DOHH2 (cell line): ENCODE measurements around the gene PDE11A.
A peak's percentile ranks its signal among the peaks of the same experiment; 100 is the strongest.

ENCODE experiments used
- H3F3A ChIP-seq: fragments of 200-600 bp; sonication (generic), shearing (Covaris generic); 2 replicates; pipeline ENCODE4 v1.6.0; 2016; ENCODE audit warnings: antibody characterized with exemption, mild to moderate bottlenecking; ENCODE audit not compliant: control insufficient read depth, insufficient read depth
- H3K27ac ChIP-seq: fragments of 200-600 bp; sonication (generic); 2 replicates; pipeline ENCODE4 v1.5.1; 2014; ENCODE audit warnings: low read depth, mild to moderate bottlenecking, low read length, moderate library complexity
- H3K27me3 ChIP-seq: fragments of 200-600 bp; sonication (generic); 2 replicates; pipeline ENCODE4 v1.6.1; 2014; ENCODE audit warnings: mild to moderate bottlenecking, low read length, mixed read lengths; ENCODE audit not compliant: control insufficient read depth
- H3K36me3 ChIP-seq: fragments of 200-600 bp; sonication (generic); 2 replicates; pipeline ENCODE4 v1.6.1; 2014; ENCODE audit warnings: mild to moderate bottlenecking, low read length, moderate library complexity, mixed read lengths; ENCODE audit not compliant: control insufficient read depth
- H3K4me1 ChIP-seq: fragments of 200-600 bp; sonication (generic); 2 replicates; pipeline ENCODE4 v1.6.1; 2014; ENCODE audit warnings: mild to moderate bottlenecking, low read length, mixed read lengths; ENCODE audit not compliant: control insufficient read depth
- H3K4me2 ChIP-seq: fragments of 200-600 bp; sonication (generic); 2 replicates; pipeline ENCODE4 v1.6.0; 2014; ENCODE audit warnings: mild to moderate bottlenecking, low read length, moderate library complexity
- H3K4me3 ChIP-seq: fragments of 200-600 bp; sonication (generic); 2 replicates; pipeline ENCODE4 v1.5.1; 2014; ENCODE audit warnings: mild to moderate bottlenecking, low read length, mixed read lengths
- H3K79me2 ChIP-seq: fragments of 200-600 bp; sonication (generic); 2 replicates; pipeline ENCODE4 v1.6.1; 2014; ENCODE audit warnings: mild to moderate bottlenecking, low read length, mixed read lengths; ENCODE audit not compliant: control insufficient read depth
- H3K9me2 ChIP-seq: fragments of 200-600 bp; sonication (generic); replicated peaks from 2 replicates; pipeline ENCODE4 v1.6.1; 2014; ENCODE audit warnings: mild to moderate bottlenecking, low read length, mixed read lengths; ENCODE audit not compliant: control insufficient read depth
- H3K9me3 ChIP-seq: fragments of 200-600 bp; sonication (generic); 2 replicates; pipeline ENCODE4 v1.6.1; 2014; ENCODE audit warnings: antibody characterized with exemption, low read length, mixed read lengths; ENCODE audit not compliant: control insufficient read depth, insufficient read depth
- H4K20me1 ChIP-seq: fragments of 200-600 bp; sonication (generic); 2 replicates; pipeline ENCODE4 v1.6.0; 2014; ENCODE audit warnings: low read depth, mild to moderate bottlenecking, antibody characterized with exemption, low read length, moderate library complexity; ENCODE audit not compliant: control insufficient read depth, insufficient read depth
- CTCF ChIP-seq: fragments of 200-600 bp; sonication (generic); IDR thresholded peaks from one replicate; pipeline ENCODE4 v1.5.1; 2014; ENCODE audit warnings: antibody characterized with exemption, mild to moderate bottlenecking, low read depth, low read length; ENCODE audit not compliant: poor library complexity, severe bottlenecking
- EZH2phosphoT487 ChIP-seq: fragments of 200-600 bp; sonication (generic); IDR thresholded peaks from 2 replicates; pipeline ENCODE4 v1.6.1; 2017; ENCODE audit warnings: borderline replicate concordance, mild to moderate bottlenecking, antibody characterized with exemption, low read length, moderate library complexity, mixed read lengths

Gene PDE11A

GRCh38 chr2:177606636-177607035 lies 465.9 kb downstream of the PDE11A start:
- no peak overlapping the region for H3K27ac ChIP-seq

GRCh38 chr2:177604271-177605065 lies 468.1 kb downstream of the PDE11A start:
- H3K9me3 ChIP-seq, result no peaks in the 10 kb centered on the region
- H4K20me1 ChIP-seq, result no peaks in the 10 kb centered on the region
- H3K79me2 ChIP-seq, result no peaks in the 10 kb centered on the region
- no peaks in the 10 kb centered on the region for H3K4me1 ChIP-seq
- H3K9me2 ChIP-seq, result no peaks in the 10 kb centered on the region
- TF ChIP-seq CTCF (peak; percentile 77), EZH2phosphoT487 (no peak)
- no peak overlapping the region for H3K4me2 ChIP-seq
- H3K27ac ChIP-seq, result no peak overlapping the region
- H3F3A ChIP-seq, result no peaks in the 10 kb centered on the region
- 0 out of 2 replicates have a peak, but pooled peaks cover 2% of the 10 kb centered on the region for H3K27me3 ChIP-seq
- H3K36me3 ChIP-seq, result no peaks in the 10 kb centered on the region
- no peak overlapping the region for H3K4me3 ChIP-seq

More at GRCh38 chr2:177606636-177607035, 465.9 kb downstream of the PDE11A start:
- no peaks in the 10 kb centered on the region for H3K9me3 ChIP-seq
- no peak for TF ChIP-seq EZH2phosphoT487
- TF ChIP-seq CTCF, result no peak
- H4K20me1 ChIP-seq, result no peaks in the 10 kb centered on the region
- no peaks in the 10 kb centered on the region for H3F3A ChIP-seq
- no peaks in the 10 kb centered on the region for H3K9me2 ChIP-seq
- H3K36me3 ChIP-seq, result no peaks in the 10 kb centered on the region
- no peak overlapping the region for H3K4me2 ChIP-seq
- no peak overlapping the region for H3K4me3 ChIP-seq
- no peaks in the 10 kb centered on the region for H3K4me1 ChIP-seq
- H3K27me3 ChIP-seq, result no peaks in the 10 kb centered on the region
- H3K79me2 ChIP-seq, result no peaks in the 10 kb centered on the region

- Histone ChIP-seq H4K20me1 (no peaks in the 10 kb centered on the region), H3K4me1 (no peaks in the 10 kb centered on the region), H3K4me2 (no peak overlapping the region), H3K79me2 (no peaks in the 10 kb centered on the region), H3K27me3 (peaks cover 9% of the 10 kb centered on the region; the same call in 1 of the 2 replicates), H3K9me3 (no peaks in the 10 kb centered on the region), H3K27ac (no peak overlapping the region), H3K36me3 (no peaks in the 10 kb centered on the region), H3K9me2 (no peaks in the 10 kb centered on the region), H3K4me3 (no peak overlapping the region), H3F3A (no peaks in the 10 kb centered on the region)
- TF ChIP-seq EZH2phosphoT487 (no peak), CTCF (no peak)
Measured at GRCh38 chr2:177603768-177604167, 468.8 kb downstream of the PDE11A start.
